Esophagus (tissue), 2 donors: ENCODE measurements around the gene FXYD4. TPM values are rescaled to one million over a fixed set of nuclear protein-coding genes. Genes with fewer than 3 reads are reported as not detected.
"Not testable (repeated sequence)": the region's sequence is repeated elsewhere in the genome, so short reads cannot be mapped to it uniquely, and the experiment has no call there.

Experiments
- H3K27ac ChIP-seq, 2 donors: one replicate each; pipeline ENCODE4 v1.5.1; 2013; ENCODE audit warnings: low read depth in 2 of 2, mild to moderate bottlenecking in 2 of 2, inconsistent platforms in 1 of 2, low read length in 1 of 2, moderate library complexity in 1 of 2
- H3K27me3 ChIP-seq, 2 donors: one replicate each; pipeline ENCODE4 v1.6.1; 2013; ENCODE audit warnings: low read length in 2 of 2, control low read depth in 1 of 2, mild to moderate bottlenecking in 1 of 2; ENCODE audit not compliant: insufficient read depth in 2 of 2, control insufficient read depth in 1 of 2
- H3K36me3 ChIP-seq, 2 donors: one replicate each; pipeline ENCODE4 v1.6.1; 2013; ENCODE audit warnings: low read length in 1 of 2; ENCODE audit not compliant: control insufficient read depth in 2 of 2, insufficient read depth in 2 of 2
- H3K4me1 ChIP-seq, 2 donors: one replicate each; pipeline ENCODE4 v1.6.1; 2013; ENCODE audit warnings: low read length in 1 of 2; ENCODE audit not compliant: control insufficient read depth in 2 of 2, insufficient read depth in 2 of 2
- H3K4me3 ChIP-seq, 2 donors: one replicate each; pipeline ENCODE4 v1.5.1; 2013; ENCODE audit warnings: low read length in 2 of 2, mild to moderate bottlenecking in 2 of 2, low read depth in 1 of 2, moderate library complexity in 1 of 2
- H3K9me3 ChIP-seq, 2 donors: one replicate each; pipeline ENCODE4 v1.6.1; 2013; ENCODE audit warnings: mild to moderate bottlenecking in 2 of 2, low read depth in 1 of 2, low read length in 1 of 2, moderate library complexity in 1 of 2; ENCODE audit not compliant: control insufficient read depth in 2 of 2, insufficient read depth in 1 of 2
- WGBS, 2 donors: extraction: QIAGEN DNeasy Blood & Tissue Kit; methylation state at CpG; one replicate each; pipeline ENCODE4 v1.1.7; 2013; 5-methylcytosine and 5-hydroxymethylcytosine counted together
- polyA plus RNA-seq, 2 donors: library from polyadenylated mRNA; stranded (reverse); fragments of 200-250 nt; gene quantifications; one replicate each; pipeline ENCODE4 v1.2.3, GENCODE V29; 2013
- donor health status: healthy with polysubstance abuse.
- donor health status: Bipolar disorder and iron deficiency.

Gene FXYD4
- not detected for polyA plus RNA-seq

- H3K4me1 ChIP-seq = no peaks in the 10 kb centered on the region
- H3K4me3 ChIP-seq = no peak within 1 kb of the TSS
- 59 to 66% methylated on average over 13 of the region's 13 CpGs for WGBS, 2 donors
- H3K36me3 ChIP-seq = no peaks in the 10 kb centered on the region
- no peaks in the 10 kb centered on the region for H3K9me3 ChIP-seq
- no peaks in the 10 kb centered on the region for H3K27me3 ChIP-seq
- no peak within 1 kb of the TSS for H3K27ac ChIP-seq
These were observed at the start of gene FXYD4 for GRCh38 chr10:43371418-43371817. TSS of gene FXYD4 (plus strand) at chr10:43371636. CDS start at chr10:43373747, 2,111 bp downstream.

- 31 to 32% methylated on average over 14 of the region's 14 CpGs for WGBS, 2 donors
- peaks cover 0 to 2% of the 10 kb centered on the region in 2 donors for H3K4me1 ChIP-seq
- no peaks in the 10 kb centered on the region for H3K9me3 ChIP-seq
- no peaks in the 10 kb centered on the region for H3K36me3 ChIP-seq
- no peak overlapping the region for H3K27ac ChIP-seq
- no peaks in the 10 kb centered on the region for H3K27me3 ChIP-seq
- H3K4me3 ChIP-seq = peak overlapping the region; percentile 12
These were observed 49.1 kb upstream of the FXYD4 start for GRCh38 chr10:43322331-43322730.

GRCh38 chr10:43322769-43323168 is 48.7 kb upstream of the FXYD4 start:
- 2 to 3% methylated on average over 26 of the region's 26 CpGs for WGBS, 2 donors
- no peak overlapping the region for H3K27ac ChIP-seq

GRCh38 chr10:43323245-43323644 is 48.2 kb upstream of the FXYD4 start:
- Histone ChIP-seq H3K27ac (no peak overlapping the region), H3K4me3 (no peak overlapping the region), H3K27me3 (no peaks in the 10 kb centered on the region), H3K36me3 (no peaks in the 10 kb centered on the region), H3K4me1 (peaks cover 0 to 2% of the 10 kb centered on the region in 2 donors), H3K9me3 (no peaks in the 10 kb centered on the region)
- WGBS, 2 donors = 70 to 73% methylated on average over 14 of the region's 14 CpGs

More at GRCh38 chr10:43322769-43323168, 48.7 kb upstream of the FXYD4 start:
- Histone ChIP-seq H3K9me3 (no peaks in the 10 kb centered on the region), H3K4me1 (peaks cover 0 to 2% of the 10 kb centered on the region in 2 donors), H3K4me3 (peak overlapping the region; percentile 12), H3K36me3 (no peaks in the 10 kb centered on the region), H3K27me3 (no peaks in the 10 kb centered on the region)

- 84 to 90% methylated on average over 3 of the region's 3 CpGs for WGBS, 2 donors
- Histone ChIP-seq H3K4me1 (peaks cover 0 to 2% of the 10 kb centered on the region in 2 donors), H3K27me3 (no peaks in the 10 kb centered on the region), H3K4me3 (no peak overlapping the region), H3K27ac (no peak overlapping the region), H3K36me3 (no peaks in the 10 kb centered on the region), H3K9me3 (no peaks in the 10 kb centered on the region)
These were observed 46.6 kb upstream of the FXYD4 start for GRCh38 chr10:43324876-43325275.

- WGBS, 2 donors = 51 to 53% methylated on average over 2 of the region's 2 CpGs
- H3K27ac ChIP-seq = no peak overlapping the region
These were observed 44.3 kb upstream of the FXYD4 start for GRCh38 chr10:43327171-43327570.

GRCh38 chr10:43327986-43328385 is 43.5 kb upstream of the FXYD4 start:
- H3K27me3 ChIP-seq = no peaks in the 10 kb centered on the region
- no peak overlapping the region for H3K27ac ChIP-seq
- no peak overlapping the region for H3K4me3 ChIP-seq
- no peaks in the 10 kb centered on the region for H3K4me1 ChIP-seq
- H3K36me3 ChIP-seq = no peaks in the 10 kb centered on the region
- WGBS, 2 donors = 84% methylated on average over 5 of the region's 5 CpGs
- H3K9me3 ChIP-seq = no peaks in the 10 kb centered on the region

More at GRCh38 chr10:43327171-43327570, 44.3 kb upstream of the FXYD4 start:
- Histone ChIP-seq H3K4me3 (no peak overlapping the region), H3K4me1 (peaks cover 0 to 2% of the 10 kb centered on the region in 2 donors), H3K27me3 (no peaks in the 10 kb centered on the region), H3K36me3 (no peaks in the 10 kb centered on the region), H3K9me3 (no peaks in the 10 kb centered on the region)

GRCh38 chr10:43328810-43329209 is 42.6 kb upstream of the FXYD4 start:
- not testable (repeated sequence) for H3K4me1 ChIP-seq, H3K27me3 ChIP-seq, H3K9me3 ChIP-seq, H3K27ac ChIP-seq, H3K4me3 ChIP-seq, H3K36me3 ChIP-seq
- WGBS, 2 donors = 92 to 93% methylated on average over 18 of the region's 18 CpGs

- H3K9me3 ChIP-seq, H3K36me3 ChIP-seq, H3K27ac ChIP-seq, H3K4me1 ChIP-seq, H3K4me3 ChIP-seq, H3K27me3 ChIP-seq: not testable (repeated sequence)
- 94 to 97% methylated on average over 40 of the region's 40 CpGs for WGBS, 2 donors
These were observed 42.1 kb upstream of the FXYD4 start for GRCh38 chr10:43329246-43329885.
